Astrocyte of the spinal cord (primary cell): ENCODE data around the gene MNDA.

Experiments
- DNase-seq: peaks from one replicate; pipeline ENCODE4 v3.0.0; 2011; ENCODE audit warnings: low read depth, low spot score
- H3K4me3 ChIP-seq: 2 replicates; pipeline ENCODE4 v1.5.1; 2011; ENCODE audit warnings: low read depth, mild to moderate bottlenecking, low read length, moderate library complexity
- CTCF ChIP-seq: IDR thresholded peaks from 2 replicates; pipeline ENCODE4 v1.5.1; 2012; ENCODE audit warnings: low read depth, mild to moderate bottlenecking, low read length, inconsistent platforms
- in situ Hi-C: cut with HindIII; loops from 2 replicates; pipeline ENCODE4 v1.10.0; 2017; ENCODE audit warnings: low sequenced_read_pairs

The MNDA gene

GRCh38 chr1:158830904-158831507 is at the start of gene MNDA:
Gene MNDA, plus strand, starts transcription at chr1:158831351. Its CDS starts 10,803 bp downstream, at chr1:158842154.
- no peak for TF ChIP-seq CTCF
- DNase-seq: no peak
- in situ Hi-C loops: no loop called here
- H3K4me3 ChIP-seq: no peak within 1 kb of the TSS

GRCh38 chr1:158793604-158794003 is 37.5 kb upstream of the MNDA start:
- in situ Hi-C loops: no loop called here
- TF ChIP-seq CTCF: no peak
- H3K4me3 ChIP-seq: no peak overlapping the region
- DNase-seq: no peak

GRCh38 chr1:158794247-158794646 is 36.9 kb upstream of the MNDA start:
- H3K4me3 ChIP-seq: no peak overlapping the region
- in situ Hi-C loops: no loop called here
- DNase-seq: no peak
- TF ChIP-seq CTCF: no peak

- in situ Hi-C loops: no loop called here
- no peak overlapping the region for H3K4me3 ChIP-seq
- TF ChIP-seq CTCF: no peak
- no peak for DNase-seq
Observed at GRCh38 chr1:158798531-158798930, 32.6 kb upstream of the MNDA start.

GRCh38 chr1:158799689-158800088 is 31.5 kb upstream of the MNDA start:
- no peak for TF ChIP-seq CTCF
- H3K4me3 ChIP-seq: no peak overlapping the region
- no peak for DNase-seq
- in situ Hi-C loops: no loop called here

GRCh38 chr1:158800526-158800925 is 30.6 kb upstream of the MNDA start:
- no peak for TF ChIP-seq CTCF
- H3K4me3 ChIP-seq: no peak overlapping the region
- no peak for DNase-seq
- in situ Hi-C loops: no loop called here
